ENCODE measurements around the gene ANOS1.

DNA sequence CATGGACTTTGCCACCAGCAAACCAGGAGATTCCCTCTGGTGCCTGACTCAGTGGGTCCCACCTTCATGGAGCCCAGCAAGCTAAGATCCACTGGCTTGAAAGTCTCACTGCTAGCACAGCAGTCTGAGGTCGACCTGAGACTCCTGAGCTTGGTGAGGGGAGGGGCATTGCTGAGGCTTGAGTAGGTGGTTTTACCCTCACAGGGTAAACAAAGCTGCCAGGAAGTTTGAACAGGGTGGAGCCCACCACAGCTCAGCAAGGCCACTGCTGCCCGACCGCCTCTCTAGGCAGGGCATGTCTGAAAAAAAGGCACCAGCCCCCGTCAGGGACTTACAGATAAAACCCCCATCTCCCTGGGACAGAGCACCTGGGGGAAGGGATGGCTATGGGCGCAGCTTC lies 41.2 kb upstream of the ANOS1 start:
- TF ChIP-seq SNAI2 (CRISPR knock-in tag; IDR thresholded peaks at IDR 0.05) (no peak), CSDC2 (CRISPR knock-in tag; IDR thresholded peaks at IDR 0.05) (no peak), ZFP3 (CRISPR knock-in tag; IDR thresholded peaks at IDR 0.05) (no peak), ZNF70 (CRISPR knock-in tag; IDR thresholded peaks at IDR 0.05) (no peak), ARNTL (CRISPR knock-in tag; IDR thresholded peaks at IDR 0.05; ENCODE audit: borderline replicate concordance, low read depth) (no peak), ZNF8 (CRISPR knock-in tag; IDR thresholded peaks at IDR 0.05) (no peak), RARB (CRISPR knock-in tag; IDR thresholded peaks at IDR 0.05) (no peak), ZNF565 (CRISPR knock-in tag; conservative IDR thresholded peaks at IDR 0.05; ENCODE audit: low read depth) (no peak), OSR1 (CRISPR knock-in tag; IDR thresholded peaks at IDR 0.05) (no peak), GLIS3 (CRISPR knock-in tag; IDR thresholded peaks at IDR 0.05) (no peak)
- TF ChIP-seq, protein P1, sequence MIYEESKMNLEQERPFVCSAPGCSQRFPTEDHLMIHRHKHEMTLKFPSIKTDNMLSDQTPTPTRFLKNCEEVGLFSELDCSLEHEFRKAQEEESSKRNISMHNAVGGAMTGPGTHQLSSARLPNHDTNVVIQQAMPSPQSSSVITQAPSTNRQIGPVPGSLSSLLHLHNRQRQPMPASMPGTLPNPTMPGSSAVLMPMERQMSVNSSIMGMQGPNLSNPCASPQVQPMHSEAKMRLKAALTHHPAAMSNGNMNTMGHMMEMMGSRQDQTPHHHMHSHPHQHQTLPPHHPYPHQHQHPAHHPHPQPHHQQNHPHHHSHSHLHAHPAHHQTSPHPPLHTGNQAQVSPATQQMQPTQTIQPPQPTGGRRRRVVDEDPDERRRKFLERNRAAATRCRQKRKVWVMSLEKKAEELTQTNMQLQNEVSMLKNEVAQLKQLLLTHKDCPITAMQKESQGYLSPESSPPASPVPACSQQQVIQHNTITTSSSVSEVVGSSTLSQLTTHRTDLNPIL (CRISPR knock-in tag; IDR thresholded peaks at IDR 0.05; ENCODE audit: low read depth) = no peak
- TF ChIP-seq, protein P2, sequence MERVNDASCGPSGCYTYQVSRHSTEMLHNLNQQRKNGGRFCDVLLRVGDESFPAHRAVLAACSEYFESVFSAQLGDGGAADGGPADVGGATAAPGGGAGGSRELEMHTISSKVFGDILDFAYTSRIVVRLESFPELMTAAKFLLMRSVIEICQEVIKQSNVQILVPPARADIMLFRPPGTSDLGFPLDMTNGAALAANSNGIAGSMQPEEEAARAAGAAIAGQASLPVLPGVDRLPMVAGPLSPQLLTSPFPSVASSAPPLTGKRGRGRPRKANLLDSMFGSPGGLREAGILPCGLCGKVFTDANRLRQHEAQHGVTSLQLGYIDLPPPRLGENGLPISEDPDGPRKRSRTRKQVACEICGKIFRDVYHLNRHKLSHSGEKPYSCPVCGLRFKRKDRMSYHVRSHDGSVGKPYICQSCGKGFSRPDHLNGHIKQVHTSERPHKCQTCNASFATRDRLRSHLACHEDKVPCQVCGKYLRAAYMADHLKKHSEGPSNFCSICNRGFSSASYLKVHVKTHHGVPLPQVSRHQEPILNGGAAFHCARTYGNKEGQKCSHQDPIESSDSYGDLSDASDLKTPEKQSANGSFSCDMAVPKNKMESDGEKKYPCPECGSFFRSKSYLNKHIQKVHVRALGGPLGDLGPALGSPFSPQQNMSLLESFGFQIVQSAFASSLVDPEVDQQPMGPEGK (CRISPR knock-in tag; IDR thresholded peaks at IDR 0.05; ENCODE audit: borderline replicate concordance) = no peak
- TF ChIP-seq, protein P3, sequence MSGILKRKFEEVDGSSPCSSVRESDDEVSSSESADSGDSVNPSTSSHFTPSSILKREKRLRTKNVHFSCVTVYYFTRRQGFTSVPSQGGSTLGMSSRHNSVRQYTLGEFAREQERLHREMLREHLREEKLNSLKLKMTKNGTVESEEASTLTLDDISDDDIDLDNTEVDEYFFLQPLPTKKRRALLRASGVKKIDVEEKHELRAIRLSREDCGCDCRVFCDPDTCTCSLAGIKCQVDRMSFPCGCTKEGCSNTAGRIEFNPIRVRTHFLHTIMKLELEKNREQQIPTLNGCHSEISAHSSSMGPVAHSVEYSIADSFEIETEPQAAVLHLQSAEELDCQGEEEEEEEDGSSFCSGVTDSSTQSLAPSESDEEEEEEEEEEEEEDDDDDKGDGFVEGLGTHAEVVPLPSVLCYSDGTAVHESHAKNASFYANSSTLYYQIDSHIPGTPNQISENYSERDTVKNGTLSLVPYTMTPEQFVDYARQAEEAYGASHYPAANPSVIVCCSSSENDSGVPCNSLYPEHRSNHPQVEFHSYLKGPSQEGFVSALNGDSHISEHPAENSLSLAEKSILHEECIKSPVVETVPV (CRISPR knock-in tag; IDR thresholded peaks at IDR 0.05) = no peak
- TF ChIP-seq, protein P4, sequence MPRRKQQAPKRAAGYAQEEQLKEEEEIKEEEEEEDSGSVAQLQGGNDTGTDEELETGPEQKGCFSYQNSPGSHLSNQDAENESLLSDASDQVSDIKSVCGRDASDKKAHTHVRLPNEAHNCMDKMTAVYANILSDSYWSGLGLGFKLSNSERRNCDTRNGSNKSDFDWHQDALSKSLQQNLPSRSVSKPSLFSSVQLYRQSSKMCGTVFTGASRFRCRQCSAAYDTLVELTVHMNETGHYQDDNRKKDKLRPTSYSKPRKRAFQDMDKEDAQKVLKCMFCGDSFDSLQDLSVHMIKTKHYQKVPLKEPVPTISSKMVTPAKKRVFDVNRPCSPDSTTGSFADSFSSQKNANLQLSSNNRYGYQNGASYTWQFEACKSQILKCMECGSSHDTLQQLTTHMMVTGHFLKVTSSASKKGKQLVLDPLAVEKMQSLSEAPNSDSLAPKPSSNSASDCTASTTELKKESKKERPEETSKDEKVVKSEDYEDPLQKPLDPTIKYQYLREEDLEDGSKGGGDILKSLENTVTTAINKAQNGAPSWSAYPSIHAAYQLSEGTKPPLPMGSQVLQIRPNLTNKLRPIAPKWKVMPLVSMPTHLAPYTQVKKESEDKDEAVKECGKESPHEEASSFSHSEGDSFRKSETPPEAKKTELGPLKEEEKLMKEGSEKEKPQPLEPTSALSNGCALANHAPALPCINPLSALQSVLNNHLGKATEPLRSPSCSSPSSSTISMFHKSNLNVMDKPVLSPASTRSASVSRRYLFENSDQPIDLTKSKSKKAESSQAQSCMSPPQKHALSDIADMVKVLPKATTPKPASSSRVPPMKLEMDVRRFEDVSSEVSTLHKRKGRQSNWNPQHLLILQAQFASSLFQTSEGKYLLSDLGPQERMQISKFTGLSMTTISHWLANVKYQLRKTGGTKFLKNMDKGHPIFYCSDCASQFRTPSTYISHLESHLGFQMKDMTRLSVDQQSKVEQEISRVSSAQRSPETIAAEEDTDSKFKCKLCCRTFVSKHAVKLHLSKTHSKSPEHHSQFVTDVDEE (CRISPR knock-in tag; IDR thresholded peaks at IDR 0.05) = no peak

Data from SK-N-SH treated with all-trans-retinoic acid at 6 μM for 48 hours (cell line).